DND-41 (cell line): Measurements from ENCODE around the gene HECW1.
A peak's percentile ranks its signal among the peaks of the same experiment; 100 is the strongest.

Experiments used
- EZH2 ChIP-seq: IDR thresholded peaks from 3 replicates; pipeline ENCODE4 v1.6.1; 2012; ENCODE audit warnings: borderline replicate concordance, low read depth, mild to moderate bottlenecking, moderate library complexity, low read length, inconsistent platforms; ENCODE audit not compliant: severe bottlenecking
- TF ChIP-seq, protein P1 (sequence below): IDR thresholded peaks from 2 replicates; pipeline ENCODE4 v1.5.1; 2012; ENCODE audit warnings: borderline replicate concordance, low read length, moderate library complexity, mild to moderate bottlenecking; ENCODE audit not compliant: poor library complexity, severe bottlenecking; ENCODE audit errors: extremely low read depth

DNA sequence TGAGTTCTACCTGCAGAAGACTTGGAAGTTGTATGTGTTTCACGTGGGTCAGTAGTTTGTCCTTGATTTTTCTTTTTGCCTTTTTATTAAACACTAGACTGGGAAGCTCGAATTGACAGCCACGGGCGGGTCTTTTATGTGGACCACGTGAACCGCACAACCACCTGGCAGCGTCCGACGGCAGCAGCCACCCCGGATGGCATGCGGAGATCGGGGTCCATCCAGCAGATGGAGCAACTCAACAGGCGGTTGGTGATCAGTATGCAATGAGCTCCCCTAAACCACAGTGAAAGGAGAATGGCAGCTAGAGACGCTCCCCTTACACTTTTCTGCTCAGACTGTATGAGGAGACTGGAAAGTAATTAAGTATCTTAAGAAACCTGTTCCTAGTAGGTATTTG lies 343.8 kb downstream of the HECW1 start:
- TF ChIP-seq EZH2: no peak
- TF ChIP-seq, protein P1, sequence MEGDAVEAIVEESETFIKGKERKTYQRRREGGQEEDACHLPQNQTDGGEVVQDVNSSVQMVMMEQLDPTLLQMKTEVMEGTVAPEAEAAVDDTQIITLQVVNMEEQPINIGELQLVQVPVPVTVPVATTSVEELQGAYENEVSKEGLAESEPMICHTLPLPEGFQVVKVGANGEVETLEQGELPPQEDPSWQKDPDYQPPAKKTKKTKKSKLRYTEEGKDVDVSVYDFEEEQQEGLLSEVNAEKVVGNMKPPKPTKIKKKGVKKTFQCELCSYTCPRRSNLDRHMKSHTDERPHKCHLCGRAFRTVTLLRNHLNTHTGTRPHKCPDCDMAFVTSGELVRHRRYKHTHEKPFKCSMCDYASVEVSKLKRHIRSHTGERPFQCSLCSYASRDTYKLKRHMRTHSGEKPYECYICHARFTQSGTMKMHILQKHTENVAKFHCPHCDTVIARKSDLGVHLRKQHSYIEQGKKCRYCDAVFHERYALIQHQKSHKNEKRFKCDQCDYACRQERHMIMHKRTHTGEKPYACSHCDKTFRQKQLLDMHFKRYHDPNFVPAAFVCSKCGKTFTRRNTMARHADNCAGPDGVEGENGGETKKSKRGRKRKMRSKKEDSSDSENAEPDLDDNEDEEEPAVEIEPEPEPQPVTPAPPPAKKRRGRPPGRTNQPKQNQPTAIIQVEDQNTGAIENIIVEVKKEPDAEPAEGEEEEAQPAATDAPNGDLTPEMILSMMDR: peak; percentile 52
